NT2/D1 (cell line): ENCODE results near the gene PCDHA1.

Source experiments
- DNase-seq: peaks from one replicate; pipeline ENCODE4 v3.0.0-alpha.2; 2011; ENCODE audit warnings: low read depth, low spot score
- H3K27me3 ChIP-seq: 2 replicates; pipeline ENCODE4 v1.6.0; 2011; ENCODE audit warnings: mild to moderate bottlenecking; ENCODE audit not compliant: insufficient read length, insufficient read depth
- H3K36me3 ChIP-seq: 2 replicates; pipeline ENCODE4 v1.6.1; 2011; ENCODE audit warnings: mild to moderate bottlenecking, low read length, mixed read lengths; ENCODE audit not compliant: insufficient read depth, insufficient read length
- H3K4me1 ChIP-seq: 2 replicates; pipeline ENCODE4 v1.5.1; 2011; ENCODE audit not compliant: insufficient read depth, insufficient read length
- H3K4me3 ChIP-seq: 2 replicates; pipeline ENCODE4 v1.5.1; 2011; ENCODE audit warnings: low read depth; ENCODE audit not compliant: insufficient read length
- H3K9ac ChIP-seq: 2 replicates; pipeline ENCODE4 v1.6.0; 2011; ENCODE audit warnings: low read depth; ENCODE audit not compliant: insufficient read length
- H3K9me3 ChIP-seq: 2 replicates; pipeline ENCODE4 v1.5.1; 2011; ENCODE audit warnings: mild to moderate bottlenecking, low read length; ENCODE audit not compliant: insufficient read depth
- SUZ12 ChIP-seq: IDR thresholded peaks from 2 replicates; pipeline ENCODE4 v1.6.1; 2011; ENCODE audit not compliant: insufficient read length, insufficient read depth; ENCODE audit errors: extremely low read depth
- YY1 ChIP-seq: IDR thresholded peaks from 2 replicates; pipeline ENCODE4 v1.6.1; 2011; ENCODE audit not compliant: insufficient read length, insufficient read depth
- ZNF274 ChIP-seq: IDR thresholded peaks from 2 replicates; pipeline ENCODE4 v1.6.1; 2011; ENCODE audit warnings: mild to moderate bottlenecking, low read depth, low read length

PCDHA1 gene

DNA sequence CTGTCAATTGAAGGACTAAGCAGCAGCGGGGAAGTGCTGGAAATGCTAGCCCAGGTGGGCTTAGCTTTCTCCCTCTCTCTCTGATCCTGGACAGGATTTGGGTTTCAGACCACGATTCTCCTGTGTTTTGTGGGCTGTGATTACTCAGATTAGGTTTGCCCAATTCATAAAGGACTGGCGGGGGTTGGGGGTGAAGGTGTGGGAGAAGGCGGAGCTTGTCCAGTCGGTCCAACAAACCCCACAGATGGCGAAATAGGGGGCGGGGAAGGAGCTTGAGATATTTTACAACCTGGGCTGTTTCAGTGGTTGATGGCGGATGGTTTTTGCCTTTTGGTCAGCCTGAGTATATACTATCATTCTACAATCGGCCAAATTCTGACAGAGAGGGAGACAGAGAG, 215.5 kb downstream of the PCDHA1 start:
- no peak for DNase-seq
- no peaks in the 10 kb centered on the region for H3K4me1 ChIP-seq
- no peaks in the 10 kb centered on the region for H3K9me3 ChIP-seq
- H3K4me3 ChIP-seq = peak overlapping the region; percentile 32
- H3K36me3 ChIP-seq = no peaks in the 10 kb centered on the region
- no peaks in the 10 kb centered on the region for H3K27me3 ChIP-seq
- no peak for TF ChIP-seq SUZ12
- no peak for TF ChIP-seq ZNF274
- no peak for TF ChIP-seq YY1
- peak overlapping the region; percentile 70 for H3K9ac ChIP-seq

DNA sequence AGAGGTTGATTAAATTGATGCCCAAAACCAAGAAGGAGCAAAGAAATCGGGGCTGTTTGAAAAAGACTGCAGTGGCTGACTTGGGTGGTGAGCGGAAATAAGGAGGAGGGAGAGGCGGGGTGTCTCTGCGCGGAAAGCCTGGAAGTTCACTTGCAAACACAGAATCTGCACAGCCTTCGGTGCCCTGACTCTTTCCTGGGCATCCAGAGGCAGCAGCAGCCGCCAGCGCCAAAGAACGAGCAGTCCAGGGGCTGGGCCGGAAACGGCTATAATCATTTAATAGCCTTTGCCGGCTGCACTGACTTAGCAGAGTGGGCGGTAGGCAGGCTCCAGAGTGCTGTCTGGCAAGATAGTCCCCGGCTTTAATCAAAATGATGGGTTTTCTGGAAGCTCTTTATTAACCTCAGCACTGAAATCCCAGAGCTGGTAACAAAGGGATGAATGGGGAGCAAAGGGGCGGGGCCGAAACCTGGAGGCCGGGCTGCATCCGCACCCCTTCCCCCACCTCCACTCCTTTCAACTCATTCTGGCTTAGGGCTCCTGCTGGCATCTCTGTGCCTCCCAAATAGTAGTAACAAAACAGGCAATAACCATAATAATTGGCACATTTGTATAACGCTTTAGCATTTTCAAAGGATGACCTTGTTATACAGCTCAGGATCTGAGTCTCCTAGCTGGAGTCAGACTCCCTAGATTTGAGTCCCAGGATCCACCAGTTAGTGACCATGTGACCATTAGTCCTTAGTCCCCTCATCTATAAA, 216.1 kb downstream of the PCDHA1 start:
- H3K4me3 ChIP-seq = peak overlapping the region; percentile 32
- TF ChIP-seq YY1 = no peak
- peak overlapping the region; percentile 70 for H3K9ac ChIP-seq
- H3K9me3 ChIP-seq = no peaks in the 10 kb centered on the region
- peak; percentile 79 for DNase-seq
- H3K36me3 ChIP-seq = no peaks in the 10 kb centered on the region
- H3K4me1 ChIP-seq = no peaks in the 10 kb centered on the region
- no peaks in the 10 kb centered on the region for H3K27me3 ChIP-seq

DNA sequence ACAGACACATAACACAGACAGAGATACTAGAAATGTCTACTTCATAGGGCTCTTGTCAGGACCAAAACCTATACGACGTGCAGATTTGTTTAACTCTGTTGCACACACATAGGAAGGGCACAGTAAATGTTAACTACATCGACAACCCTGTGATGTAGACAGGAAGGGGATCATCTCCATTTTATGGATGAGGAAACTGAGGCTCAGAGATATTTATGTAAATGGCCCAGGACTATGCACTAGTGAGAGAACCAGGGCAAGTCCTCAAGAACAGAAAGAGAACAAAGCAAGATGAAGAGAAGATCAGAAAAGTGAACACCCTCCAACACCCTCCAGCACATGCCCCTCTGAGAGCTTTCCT, 216.6 kb downstream of the PCDHA1 start:
- DNase-seq = no peak
- H3K36me3 ChIP-seq = no peaks in the 10 kb centered on the region
- no peak overlapping the region for H3K9ac ChIP-seq
- TF ChIP-seq YY1 (no peak), SUZ12 (no peak), ZNF274 (no peak)
- no peaks in the 10 kb centered on the region for H3K27me3 ChIP-seq
- no peaks in the 10 kb centered on the region for H3K4me1 ChIP-seq
- H3K9me3 ChIP-seq = no peaks in the 10 kb centered on the region
- H3K4me3 ChIP-seq = no peak overlapping the region

DNA sequence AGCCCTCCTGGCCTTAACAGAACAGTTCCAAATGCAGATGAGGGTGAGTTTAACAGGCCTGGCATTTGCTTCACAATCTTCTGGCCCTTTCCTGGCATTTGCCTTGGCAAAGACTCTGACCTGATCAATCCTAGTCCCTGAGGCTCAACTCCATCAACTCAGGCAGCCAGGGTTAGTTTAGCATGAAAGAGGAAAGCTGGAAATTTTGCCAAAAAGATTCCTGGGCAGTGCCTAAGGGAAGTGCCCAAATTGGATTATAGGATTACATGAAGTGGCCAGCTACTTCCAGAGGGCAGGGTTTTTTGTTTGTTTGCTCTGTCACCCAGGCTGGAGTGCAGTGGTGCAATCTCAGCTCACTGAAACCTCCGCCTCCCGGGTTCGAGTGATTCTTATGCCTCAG, 217.1 kb downstream of the PCDHA1 start:
- TF ChIP-seq SUZ12 (no peak), ZNF274 (no peak), YY1 (no peak)
- DNase-seq = no peak
- H3K27me3 ChIP-seq = no peaks in the 10 kb centered on the region
- H3K4me3 ChIP-seq = no peak overlapping the region
- H3K36me3 ChIP-seq = no peaks in the 10 kb centered on the region
- no peaks in the 10 kb centered on the region for H3K9me3 ChIP-seq
- H3K4me1 ChIP-seq = no peaks in the 10 kb centered on the region
- H3K9ac ChIP-seq = no peak overlapping the region

DNA sequence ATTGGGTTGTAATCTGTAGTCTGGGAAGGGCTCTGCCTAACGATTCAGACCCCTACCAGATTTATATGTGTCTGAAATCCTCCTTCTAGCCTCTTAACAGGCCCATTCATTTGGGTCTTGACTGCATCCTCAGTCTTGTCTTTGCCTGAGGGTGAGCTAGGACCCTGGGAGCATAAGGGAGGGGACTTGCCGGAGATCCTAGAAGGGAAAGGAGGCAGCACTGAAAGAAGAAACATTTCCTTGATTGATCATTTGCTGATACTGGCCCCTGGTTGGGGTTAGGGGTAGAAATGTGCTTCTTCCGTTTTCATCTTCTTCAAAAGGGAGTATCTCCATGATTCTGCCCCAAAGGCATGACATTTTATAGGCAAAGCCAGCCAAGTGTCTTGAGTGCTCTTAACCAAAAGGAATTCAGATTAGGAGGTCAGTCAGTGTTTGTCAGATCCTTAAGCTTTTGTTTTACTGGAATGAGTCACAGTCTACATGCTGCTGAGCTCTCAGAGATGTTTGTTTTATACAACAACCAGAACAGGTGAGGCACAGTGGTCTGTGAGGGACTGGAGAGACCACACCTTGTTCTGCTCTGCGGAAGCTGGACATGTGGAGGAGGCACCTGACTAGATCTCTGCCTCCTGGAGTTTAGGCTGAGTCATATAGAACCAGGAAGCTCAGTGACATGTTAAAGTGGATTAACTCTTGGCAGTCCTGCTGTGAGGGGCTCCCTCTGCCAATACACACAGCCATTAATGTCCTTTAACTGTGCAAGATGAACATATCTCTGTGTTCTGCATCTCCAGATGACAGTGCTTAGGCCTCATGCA, 218.1 kb downstream of the PCDHA1 start:
- no peaks in the 10 kb centered on the region for H3K4me1 ChIP-seq
- peak; percentile 63 for DNase-seq

DNA sequence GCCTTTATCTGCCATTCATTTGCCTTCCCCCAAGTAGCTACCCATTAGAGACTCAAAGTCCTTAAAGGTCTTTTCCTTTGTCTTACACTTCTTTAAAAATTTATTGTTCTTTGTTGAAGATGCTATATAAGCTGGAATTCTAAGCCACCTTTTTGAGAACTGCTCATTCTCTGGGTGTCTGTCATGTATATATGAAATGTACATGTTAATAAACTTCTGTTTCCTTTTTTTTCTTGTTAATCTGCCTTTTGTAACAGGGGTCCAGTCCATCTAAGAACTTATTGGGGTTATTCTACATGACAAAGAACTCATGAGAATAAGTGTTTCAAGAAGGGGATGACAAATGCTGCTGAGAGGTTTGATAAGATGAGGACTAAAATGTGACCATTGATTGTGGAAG, 221.9 kb downstream of the PCDHA1 start:
- H3K27me3 ChIP-seq = no peaks in the 10 kb centered on the region
- H3K9ac ChIP-seq = no peak overlapping the region
- no peak for DNase-seq
- H3K36me3 ChIP-seq = no peaks in the 10 kb centered on the region
- H3K9me3 ChIP-seq = no peaks in the 10 kb centered on the region
- H3K4me3 ChIP-seq = no peak overlapping the region
- no peak for TF ChIP-seq SUZ12
- TF ChIP-seq ZNF274 = no peak
- no peak for TF ChIP-seq YY1
- no peaks in the 10 kb centered on the region for H3K4me1 ChIP-seq

More for the DNA sequence above, 218.1 kb downstream of the PCDHA1 start:
- no peak overlapping the region for H3K4me3 ChIP-seq
- no peaks in the 10 kb centered on the region for H3K27me3 ChIP-seq
- H3K36me3 ChIP-seq = no peaks in the 10 kb centered on the region
- TF ChIP-seq YY1 (no peak), SUZ12 (no peak), ZNF274 (no peak)
- H3K9ac ChIP-seq = peak overlapping the region; percentile 63
- no peaks in the 10 kb centered on the region for H3K9me3 ChIP-seq

DNA sequence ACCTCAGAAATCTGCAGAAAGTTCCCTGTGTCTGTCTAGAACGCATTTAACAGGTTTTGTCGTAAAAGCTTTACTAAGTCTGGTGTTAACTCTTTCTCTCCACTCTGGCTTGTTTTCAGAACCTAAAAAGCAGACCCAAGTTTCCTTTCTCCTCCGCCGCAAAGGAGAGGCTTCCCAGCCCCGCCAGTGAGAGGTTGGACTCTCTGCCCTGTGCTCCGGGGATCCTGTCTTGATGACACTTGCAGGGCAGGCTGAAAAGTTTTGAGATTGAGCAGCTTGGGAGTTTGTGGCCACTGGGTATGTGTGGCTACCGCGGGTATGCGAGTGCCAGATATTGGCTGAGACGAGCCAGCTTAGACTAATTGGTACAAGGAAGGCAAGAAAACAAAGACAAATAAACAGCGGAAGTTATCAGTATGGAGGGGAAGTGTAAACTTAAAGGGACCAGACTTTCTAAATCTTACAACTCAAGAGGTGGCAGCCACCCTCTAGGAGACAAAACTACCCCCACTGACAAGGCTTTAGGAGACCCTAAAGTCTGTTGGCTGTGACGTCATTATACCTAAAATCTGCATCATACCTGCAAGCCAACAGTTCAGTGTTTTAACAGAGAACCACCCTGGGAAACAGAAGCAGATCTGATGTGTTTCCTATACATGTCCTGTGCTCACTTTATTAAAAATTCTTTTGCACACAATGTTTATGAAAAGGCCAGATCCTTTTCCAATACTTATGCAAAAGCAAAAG, 224.3 kb downstream of the PCDHA1 start:
- DNase-seq = no peak
- Histone ChIP-seq H3K4me3 (no peak overlapping the region), H3K4me1 (no peaks in the 10 kb centered on the region), H3K36me3 (no peaks in the 10 kb centered on the region), H3K9ac (no peak overlapping the region), H3K9me3 (no peaks in the 10 kb centered on the region), H3K27me3 (no peaks in the 10 kb centered on the region)
- TF ChIP-seq SUZ12 (no peak), YY1 (no peak), ZNF274 (no peak)
